Kidney epithelial cell (primary cell): ENCODE data around the gene KRT6C. TPM values are rescaled to one million over a fixed set of nuclear protein-coding genes. Genes with fewer than 3 reads are reported as not detected.

Source experiments
- DNase-seq: peaks from one replicate; pipeline ENCODE4 v3.0.0-alpha.2; 2010; ENCODE audit warnings: low read depth
- H3K27me3 ChIP-seq: 2 replicates; pipeline ENCODE4 v1.6.0; 2011; ENCODE audit warnings: low read length; ENCODE audit not compliant: control insufficient read depth, insufficient read depth
- H3K36me3 ChIP-seq: 2 replicates; pipeline ENCODE4 v1.5.1; 2011; ENCODE audit warnings: low read length; ENCODE audit not compliant: control insufficient read depth, insufficient read depth
- H3K4me3 ChIP-seq: 2 replicates; pipeline ENCODE4 v1.5.1; 2011; ENCODE audit warnings: low read depth, mild to moderate bottlenecking, control low read depth, low read length
- total RNA-seq: library from RNA; depleted of rRNA; stranded (reverse); fragments of >200 nt; gene quantifications from 2 replicates; pipeline ENCODE4 v1.2.3, GENCODE V29; 2015
- TF ChIP-seq, protein P1 (sequence below): IDR thresholded peaks from 2 replicates; pipeline ENCODE4 v1.5.1; 2011; ENCODE audit warnings: mild to moderate bottlenecking, moderate library complexity, low read length, control low read depth, inconsistent platforms; ENCODE audit not compliant: insufficient read depth, poor library complexity, severe bottlenecking

Gene KRT6C
- total RNA-seq, 1 donor from 2014 or later = not detected

DNA sequence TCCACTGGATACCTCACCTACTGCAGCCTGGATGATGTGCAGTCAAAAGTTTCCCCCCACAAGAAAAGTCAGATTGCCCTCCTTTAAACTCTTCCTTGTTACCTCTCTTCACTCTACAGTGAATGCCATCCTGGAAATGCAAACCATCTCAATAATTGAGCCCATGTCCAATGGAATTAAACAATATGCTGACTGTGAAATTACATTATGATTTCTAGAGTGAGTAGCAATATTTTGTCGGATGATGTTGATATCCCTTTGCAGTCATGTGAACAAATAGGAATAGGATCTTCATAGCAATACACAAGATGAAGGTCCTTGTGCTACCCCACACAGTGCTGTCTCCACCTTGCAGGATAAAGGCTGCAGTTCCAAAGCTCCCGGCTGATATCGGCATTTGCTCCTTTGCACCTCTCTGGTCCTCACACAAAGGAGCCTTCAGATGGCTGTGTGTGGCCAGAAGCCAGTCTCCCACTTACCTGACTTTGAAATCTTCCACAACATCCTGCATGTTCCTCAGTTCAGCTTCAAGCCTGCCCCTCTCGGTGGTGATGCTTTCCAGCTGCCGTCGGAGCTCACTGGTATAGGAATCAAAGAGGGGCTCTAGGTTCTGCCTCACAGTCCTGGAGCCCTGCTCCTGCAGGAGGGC is 40.9 kb downstream of the KRT6C start:
- Histone ChIP-seq H3K36me3 (no peaks in the 10 kb centered on the region), H3K27me3 (no peaks in the 10 kb centered on the region), H3K4me3 (no peak overlapping the region)
- TF ChIP-seq, protein P1, sequence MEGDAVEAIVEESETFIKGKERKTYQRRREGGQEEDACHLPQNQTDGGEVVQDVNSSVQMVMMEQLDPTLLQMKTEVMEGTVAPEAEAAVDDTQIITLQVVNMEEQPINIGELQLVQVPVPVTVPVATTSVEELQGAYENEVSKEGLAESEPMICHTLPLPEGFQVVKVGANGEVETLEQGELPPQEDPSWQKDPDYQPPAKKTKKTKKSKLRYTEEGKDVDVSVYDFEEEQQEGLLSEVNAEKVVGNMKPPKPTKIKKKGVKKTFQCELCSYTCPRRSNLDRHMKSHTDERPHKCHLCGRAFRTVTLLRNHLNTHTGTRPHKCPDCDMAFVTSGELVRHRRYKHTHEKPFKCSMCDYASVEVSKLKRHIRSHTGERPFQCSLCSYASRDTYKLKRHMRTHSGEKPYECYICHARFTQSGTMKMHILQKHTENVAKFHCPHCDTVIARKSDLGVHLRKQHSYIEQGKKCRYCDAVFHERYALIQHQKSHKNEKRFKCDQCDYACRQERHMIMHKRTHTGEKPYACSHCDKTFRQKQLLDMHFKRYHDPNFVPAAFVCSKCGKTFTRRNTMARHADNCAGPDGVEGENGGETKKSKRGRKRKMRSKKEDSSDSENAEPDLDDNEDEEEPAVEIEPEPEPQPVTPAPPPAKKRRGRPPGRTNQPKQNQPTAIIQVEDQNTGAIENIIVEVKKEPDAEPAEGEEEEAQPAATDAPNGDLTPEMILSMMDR = no peak
- no peak for DNase-seq

DNA sequence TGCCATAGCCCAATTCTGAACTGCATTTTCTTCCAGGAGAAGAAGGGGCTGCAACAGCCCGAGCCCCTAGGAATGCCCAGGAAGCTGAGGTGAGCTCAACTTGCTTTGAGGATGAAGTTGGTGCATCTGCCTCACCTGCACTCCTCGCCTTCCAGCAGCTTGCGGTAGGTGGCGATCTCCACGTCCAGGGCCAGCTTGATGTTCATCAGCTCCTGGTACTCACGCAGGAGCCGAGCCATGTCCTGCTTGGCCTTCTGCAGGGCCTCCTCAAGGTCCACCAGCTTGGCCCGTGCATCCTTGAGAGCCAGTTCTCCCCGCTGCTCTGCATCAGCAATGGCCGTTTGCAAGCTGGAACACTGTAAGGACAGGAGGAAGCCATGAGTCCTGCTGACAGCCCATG is 45.5 kb downstream of the KRT6C start:
- no peak overlapping the region for H3K4me3 ChIP-seq
- no peak for DNase-seq
- H3K36me3 ChIP-seq = no peaks in the 10 kb centered on the region
- TF ChIP-seq, protein P1 = no peak
- peaks cover 2% of the 10 kb centered on the region for H3K27me3 ChIP-seq

DNA sequence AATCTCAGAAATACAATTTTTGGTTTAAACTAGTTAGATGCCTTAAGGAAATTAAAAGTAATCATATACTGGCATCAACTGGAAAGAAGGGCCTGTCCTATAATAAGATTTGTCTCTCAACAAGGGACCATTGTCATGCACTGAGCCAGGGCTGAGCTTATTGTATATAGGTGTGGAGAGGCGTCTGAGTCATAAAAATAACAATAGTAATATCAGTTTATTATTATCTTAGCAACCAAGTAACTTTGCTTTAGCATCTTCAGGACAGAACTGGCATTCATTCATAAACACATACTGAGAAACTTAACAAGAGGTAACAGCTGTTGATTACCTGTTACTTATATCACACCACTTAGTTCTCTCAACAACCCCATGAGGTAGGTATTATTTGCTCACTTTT is 46.5 kb downstream of the KRT6C start:
- Histone ChIP-seq H3K27me3 (peaks cover 2% of the 10 kb centered on the region), H3K36me3 (no peaks in the 10 kb centered on the region), H3K4me3 (no peak overlapping the region)
- DNase-seq = no peak
- TF ChIP-seq, protein P1 = no peak

DNA sequence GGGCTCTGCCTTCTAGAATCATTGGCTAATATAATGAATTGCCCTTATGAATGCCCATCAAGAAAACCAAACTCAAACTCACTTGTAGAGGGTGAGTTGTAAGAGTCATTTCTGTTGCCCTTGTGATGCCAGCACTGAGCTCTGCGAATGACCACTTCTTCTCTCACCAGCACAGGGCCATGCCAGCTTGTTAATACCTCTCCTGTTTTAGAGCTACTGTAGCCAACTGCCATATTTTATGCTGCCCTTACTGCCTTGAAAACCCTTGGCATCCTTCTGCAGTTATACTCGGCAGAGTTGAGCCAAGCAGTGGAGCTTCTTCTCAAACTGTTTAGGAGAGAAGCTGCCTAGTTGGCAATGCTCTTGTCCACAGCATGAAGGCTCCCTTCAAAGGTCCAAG is 47.6 kb downstream of the KRT6C start:
- DNase-seq = no peak
- Histone ChIP-seq H3K4me3 (no peak overlapping the region), H3K36me3 (no peaks in the 10 kb centered on the region), H3K27me3 (peaks cover 2% of the 10 kb centered on the region)
- TF ChIP-seq, protein P1 = no peak

DNA sequence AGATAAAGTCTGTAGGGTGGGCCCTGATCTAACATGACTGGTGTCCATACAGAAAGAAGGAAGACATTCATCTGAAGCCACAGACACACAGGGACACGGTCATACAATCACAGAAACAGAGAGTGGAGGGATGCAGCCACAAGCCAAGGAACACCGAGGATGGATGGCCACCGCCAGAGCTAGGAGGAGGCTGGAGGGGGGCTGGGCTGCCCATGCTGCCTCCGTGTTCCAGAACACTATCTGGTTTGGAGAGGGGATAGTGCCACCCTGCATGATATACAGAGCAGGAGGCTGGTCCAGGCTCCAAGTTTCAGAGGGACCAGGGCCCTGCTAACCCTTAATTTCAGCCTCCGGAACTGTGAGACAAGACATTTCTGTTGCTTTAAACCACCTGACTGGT is 48.1 kb downstream of the KRT6C start:
- Histone ChIP-seq H3K36me3 (no peaks in the 10 kb centered on the region), H3K4me3 (no peak overlapping the region), H3K27me3 (peaks cover 2% of the 10 kb centered on the region)
- TF ChIP-seq, protein P1 = no peak
- DNase-seq = no peak
